GM12891 (cell line): ENCODE results near the gene RAD18.

ENCODE experiments used
- PAX5 ChIP-seq: IDR thresholded peaks from 2 replicates; pipeline ENCODE4 v1.6.1; 2011; ENCODE audit warnings: low read length, moderate library complexity, mild to moderate bottlenecking; ENCODE audit not compliant: insufficient read depth, severe bottlenecking
- POLR2A ChIP-seq: IDR thresholded peaks from 2 replicates; pipeline ENCODE4 v1.6.1; 2011; ENCODE audit warnings: low read depth, low read length, control low read depth
- POLR2AphosphoS5 ChIP-seq: IDR thresholded peaks from 2 replicates; pipeline ENCODE4 v1.6.1; 2011; ENCODE audit warnings: low read depth, low read length, control low read depth
- POU2F2 ChIP-seq: IDR thresholded peaks from 2 replicates; pipeline ENCODE4 v1.6.1; 2011; ENCODE audit warnings: low read depth, mild to moderate bottlenecking, control low read depth, low read length, moderate library complexity
- SPI1 ChIP-seq: IDR thresholded peaks from 2 replicates; pipeline ENCODE4 v1.6.1; 2011; ENCODE audit warnings: low read depth, low read length, control low read depth
- TAF1 ChIP-seq: IDR thresholded peaks from 2 replicates; pipeline ENCODE4 v1.6.1; 2011; ENCODE audit warnings: low read depth, low read length, control low read depth

DNA sequence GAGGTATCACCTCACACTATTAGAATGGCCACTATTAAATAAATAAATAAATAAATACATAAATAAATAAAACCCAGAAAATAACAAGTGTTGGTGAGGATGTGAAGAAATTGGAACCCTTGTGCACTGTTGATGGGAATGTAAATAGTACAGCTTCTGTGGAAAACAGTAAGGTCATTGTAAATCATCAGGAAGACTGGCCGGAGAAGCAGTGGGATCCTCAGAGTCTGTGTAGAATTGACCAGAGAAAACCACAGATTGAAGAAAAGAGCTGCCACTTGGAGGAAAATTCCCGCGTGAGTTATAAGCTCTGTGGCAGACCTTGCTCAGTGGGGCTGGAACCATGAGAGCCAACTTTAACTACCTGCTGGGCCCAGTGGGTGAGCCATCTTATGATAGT lies 92.0 kb downstream of the RAD18 start:
- TF ChIP-seq POLR2AphosphoS5 (no peak), POU2F2 (no peak), POLR2A (no peak), TAF1 (no peak), PAX5 (no peak), SPI1 (no peak)
